Thoracic aorta endothelial cell (primary cell): ENCODE data around the gene IL23A. TPM values are rescaled to one million over a fixed set of nuclear protein-coding genes. Genes with fewer than 3 reads are reported as not detected.

ENCODE experiments used
- small RNA-seq: library from RNA; depleted of rRNA; stranded (forward); fragments of <200 nt; gene quantifications from one replicate; pipeline ENCODE3, GENCODE V24; 2012
- total RNA-seq: library from RNA; depleted of rRNA; stranded (reverse); fragments of >200 nt; gene quantifications from 2 replicates; pipeline ENCODE4 v1.2.3, GENCODE V29; 2012

Gene IL23A, protein sequence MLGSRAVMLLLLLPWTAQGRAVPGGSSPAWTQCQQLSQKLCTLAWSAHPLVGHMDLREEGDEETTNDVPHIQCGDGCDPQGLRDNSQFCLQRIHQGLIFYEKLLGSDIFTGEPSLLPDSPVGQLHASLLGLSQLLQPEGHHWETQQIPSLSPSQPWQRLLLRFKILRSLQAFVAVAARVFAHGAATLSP
- total RNA-seq, result not detected in 2 replicates

DNA sequence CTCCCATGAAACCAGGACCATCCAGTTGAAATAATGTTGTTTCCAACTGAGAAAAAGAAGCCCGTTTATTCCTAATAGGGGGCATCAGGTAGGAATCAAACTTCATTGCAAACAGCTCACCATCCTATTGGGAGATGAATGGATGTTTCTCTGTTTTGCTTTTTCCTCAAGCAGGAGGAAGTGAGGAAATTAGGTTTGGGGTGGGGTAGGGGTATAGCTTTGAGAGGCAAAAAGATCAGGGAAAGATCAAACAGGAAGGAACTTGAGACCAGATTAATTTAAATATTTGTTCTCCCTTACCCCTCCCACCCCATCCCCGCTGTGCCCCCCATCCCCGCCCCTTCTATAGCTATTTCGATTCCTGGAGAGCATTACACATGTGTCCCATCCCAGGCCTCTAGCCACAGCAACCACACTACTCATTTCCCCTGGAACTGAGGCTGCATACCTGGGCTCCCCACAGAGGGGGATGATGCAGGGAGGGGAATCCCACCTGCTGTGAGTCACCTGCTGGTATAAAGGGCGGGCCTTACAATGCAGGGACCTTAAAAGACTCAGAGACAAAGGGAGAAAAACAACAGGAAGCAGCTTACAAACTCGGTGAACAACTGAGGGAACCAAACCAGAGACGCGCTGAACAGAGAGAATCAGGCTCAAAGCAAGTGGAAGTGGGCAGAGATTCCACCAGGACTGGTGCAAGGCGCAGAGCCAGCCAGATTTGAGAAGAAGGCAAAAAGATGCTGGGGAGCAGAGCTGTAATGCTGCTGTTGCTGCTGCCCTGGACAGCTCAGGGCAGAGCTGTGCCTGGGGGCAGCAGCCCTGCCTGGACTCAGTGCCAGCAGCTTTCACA lies at the start of gene IL23A:
Gene IL23A (plus strand): TSS at position 577 of the 850 bp plus-strand sequence. CDS start 161 bp downstream, at position 738.

DNA sequence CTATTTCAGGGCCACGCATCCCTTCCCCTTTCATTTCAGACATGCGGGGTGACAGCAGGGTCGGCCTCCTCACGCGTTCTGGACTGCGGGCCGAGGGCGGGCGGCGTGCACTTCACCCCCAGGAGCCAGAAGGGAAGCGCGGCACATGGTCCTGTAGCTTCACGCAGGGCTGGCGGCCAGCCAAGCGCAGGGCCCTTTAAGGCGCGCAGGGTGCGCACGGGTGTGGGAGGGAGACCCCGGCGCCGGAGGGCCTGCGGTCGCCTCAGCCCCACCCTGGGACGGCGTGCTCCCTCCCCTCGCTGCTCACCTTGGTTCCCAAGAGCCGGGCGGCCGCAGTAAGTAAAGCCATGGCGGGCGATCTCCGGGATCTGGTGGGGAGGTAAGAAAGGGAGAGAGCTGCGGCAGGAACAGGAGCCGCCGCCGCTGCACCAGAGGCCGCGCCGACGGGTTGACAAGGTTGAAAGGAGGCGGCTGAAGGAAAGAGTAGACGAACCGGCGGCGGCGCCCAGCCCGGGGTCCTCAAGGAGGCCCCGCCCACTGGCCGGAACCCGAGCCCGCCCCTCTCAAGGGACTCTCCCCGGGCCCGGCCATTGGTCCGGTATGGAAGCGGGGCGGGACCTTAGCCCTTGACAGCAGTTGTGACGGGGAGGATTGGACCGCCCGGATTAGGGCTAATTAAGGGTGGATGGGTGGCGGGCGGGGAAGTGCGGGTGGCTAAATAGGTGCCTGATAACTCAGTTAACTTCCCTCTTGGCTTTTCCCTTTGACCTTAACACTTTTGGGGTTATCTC lies 38.6 kb upstream of the IL23A start, which contains the start of gene CS:
Gene CS (minus strand): TSS at position 478 of the 791 bp plus-strand sequence. CDS start 129 bp downstream, at position 349.

GRCh38 chr12:56315622-56316473 lies 22.8 kb upstream of the IL23A start, which contains the start of gene CNPY2:
CNPY2 (minus strand) TSS chr12:56315988; CDS start chr12:56315217, 771 bp downstream.

DNA sequence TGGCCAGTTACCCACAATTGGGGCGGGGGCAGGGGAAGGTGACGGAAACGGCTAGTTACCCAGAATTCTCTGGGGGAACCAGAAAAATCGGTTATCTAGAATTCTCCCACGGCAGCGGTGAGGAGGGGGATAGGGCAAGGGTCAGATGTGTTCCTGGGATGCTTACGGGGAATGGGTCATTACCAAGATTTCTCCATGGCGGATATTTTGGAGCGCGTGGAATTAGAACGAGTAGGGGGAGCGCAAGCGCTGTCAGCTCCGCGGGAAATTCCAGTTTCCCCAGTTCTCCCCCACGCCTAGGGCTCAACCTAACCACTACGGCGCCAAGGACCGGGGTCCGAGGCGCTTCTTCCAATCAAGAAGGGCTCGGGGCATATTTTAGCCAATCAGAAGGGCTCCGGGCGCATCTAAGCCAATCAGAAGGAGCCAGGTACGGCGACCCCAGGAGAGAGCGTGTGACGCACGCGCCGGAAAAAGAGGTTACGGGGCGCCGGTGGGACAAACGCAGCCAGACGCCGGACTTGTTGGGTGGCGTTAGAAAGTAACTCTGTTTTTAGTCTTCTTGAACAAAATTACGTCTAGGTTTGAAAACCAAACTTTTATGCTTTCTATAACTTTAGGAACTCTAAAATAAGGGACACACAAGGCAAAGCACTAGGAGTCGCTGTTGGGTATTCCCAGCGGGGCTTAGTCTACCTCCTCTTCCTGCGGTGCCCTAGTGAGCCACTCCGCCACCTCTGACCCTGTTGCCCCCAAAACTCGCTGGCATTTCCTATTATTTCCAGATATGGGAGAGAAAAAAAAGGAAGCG lies 4.8 kb upstream of the IL23A start, which contains the start of gene PAN2:
Gene PAN2 (minus strand): TSS at position 322 of the 811 bp plus-strand sequence. CDS start 906 bp downstream, outside the sequence.

GRCh38 chr12:56359851-56360767 lies 21.4 kb downstream of the IL23A start, which contains the start of gene STAT2:
STAT2 (minus strand) TSS chr12:56360107; CDS start chr12:56356571, 3,536 bp downstream.

GRCh38 chr12:56362130-56363059 lies 23.7 kb downstream of the IL23A start, which contains the start of gene APOF:
APOF (minus strand) TSS chr12:56362857; CDS start chr12:56362745, 112 bp downstream.

Small RNA genes within 50 kb of the gene (small RNA-seq; reads per million reads assigned to genes)
- not detected for gene RNU7-40P

Other genes with a start within 250 kb of the IL23A start
- 284 and 285 TPM in 2 replicates for gene PA2G4, start 234.3 kb upstream of the IL23A start, total RNA-seq
- 2,466 and 4,153 TPM in 2 replicates for gene RPL41, start 222.3 kb upstream of the IL23A start, total RNA-seq
- 6.2 and 6.5 TPM in 2 replicates for gene ZC3H10, start 220.6 kb upstream of the IL23A start, total RNA-seq
- 259 and 330 TPM in 2 replicates for gene ESYT1, start 210.6 kb upstream of the IL23A start, total RNA-seq
- gene MYL6B, start 186.3 kb upstream of the IL23A start, total RNA-seq, result 51.1 and 67.2 TPM in 2 replicates
- gene MYL6, start 180.5 kb upstream of the IL23A start, total RNA-seq, result 1,508 and 2,188 TPM in 2 replicates
- gene SMARCC2, start 149.4 kb upstream of the IL23A start, total RNA-seq, result 72.1 and 75.0 TPM in 2 replicates
- 95.6 and 123 TPM in 2 replicates for gene RNF41, start 117.0 kb upstream of the IL23A start, total RNA-seq
- 30.7 and 34.0 TPM in 2 replicates for gene NABP2, start 114.5 kb upstream of the IL23A start, total RNA-seq
- not detected in 2 replicates for gene SLC39A5, start 108.8 kb upstream of the IL23A start, total RNA-seq
- gene ANKRD52, start 80.5 kb upstream of the IL23A start, total RNA-seq, result 19.9 and 25.0 TPM in 2 replicates
- gene COQ10A, start 71.9 kb upstream of the IL23A start, total RNA-seq, result 8.6 and 9.2 TPM in 2 replicates
- gene CS, start 38.6 kb upstream of the IL23A start, total RNA-seq, result 238 and 262 TPM in 2 replicates
- gene CNPY2, start 22.9 kb upstream of the IL23A start, total RNA-seq, result 86.9 and 93.8 TPM in 2 replicates
- gene PAN2, start 4.9 kb upstream of the IL23A start, total RNA-seq, result 13.3 and 18.8 TPM in 2 replicates
- 67.8 and 71.0 TPM in 2 replicates for gene STAT2, start 21.2 kb downstream of the IL23A start, total RNA-seq
- not detected in 2 replicates for gene APOF, start 24.0 kb downstream of the IL23A start, total RNA-seq
- gene TIMELESS, start 110.5 kb downstream of the IL23A start, total RNA-seq, result 14.6 and 17.9 TPM in 2 replicates
- gene MIP, start 115.8 kb downstream of the IL23A start, total RNA-seq, result not detected in 2 replicates
- 2.6 and 2.7 TPM in 2 replicates for gene SPRYD4, start 129.7 kb downstream of the IL23A start, total RNA-seq
- gene GLS2, start 149.3 kb downstream of the IL23A start, total RNA-seq, result 0.13 and 0.22 TPM in 2 replicates
- 43.8 and 53.7 TPM in 2 replicates for gene RBMS2, start 182.9 kb downstream of the IL23A start, total RNA-seq